ENCODE results near the gene TMEM181.

The TMEM181 gene

DNA sequence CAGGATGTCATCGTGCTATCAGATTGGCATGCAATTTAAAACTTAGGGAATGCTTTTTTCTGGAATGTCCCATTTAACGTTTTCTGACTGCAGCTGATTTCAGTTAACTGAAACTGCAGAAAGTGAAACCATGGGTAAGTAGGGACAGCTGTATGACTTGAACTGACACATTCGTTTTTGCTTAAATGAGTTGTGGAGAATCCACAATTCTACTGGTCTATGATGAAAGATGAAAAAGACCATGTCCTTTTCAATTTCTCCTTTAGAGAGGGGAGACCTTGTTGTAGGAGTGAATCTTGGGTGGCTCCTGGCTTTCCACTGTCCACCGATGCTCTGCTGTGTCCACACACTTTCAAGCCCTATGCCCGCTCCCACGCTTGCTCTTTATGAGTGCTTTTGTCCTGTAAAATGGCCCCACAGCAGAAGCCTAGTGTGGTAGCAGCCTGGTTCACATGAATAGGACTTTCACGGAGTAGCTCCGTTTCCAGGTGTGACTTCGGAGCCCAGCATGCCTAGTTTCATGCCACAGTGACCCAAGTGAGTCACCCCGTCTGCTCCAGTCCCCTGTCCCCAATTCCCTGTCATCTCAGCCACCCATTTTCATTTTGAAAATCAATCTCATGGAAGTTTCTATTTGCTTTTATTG lies 62.8 kb downstream of the TMEM181 start:
- no peak for DNase-seq (ENCODE audit: low read depth in 1 of 2, low spot score in 1 of 2)
- no peak overlapping the region for H3K27ac ChIP-seq (replicated peaks)
- TF ChIP-seq POLR2AphosphoS5 (IDR thresholded peaks at IDR 0.05; ENCODE audit: low read depth) (no peak), SPI1 (IDR thresholded peaks at IDR 0.05; ENCODE audit: borderline replicate concordance, low read depth) (no peak), CTCF (IDR thresholded peaks at IDR 0.05; ENCODE audit: insufficient read depth, low read length) (no peak), GABPA (IDR thresholded peaks at IDR 0.05; ENCODE audit: low read depth) (no peak), REST (IDR thresholded peaks at IDR 0.05; ENCODE audit: insufficient replicate concordance, low read depth) (no peak)
- H3K27me3 ChIP-seq (ENCODE audit: insufficient read depth, poor library complexity, severe bottlenecking), result no peaks in the 10 kb centered on the region
- no peak overlapping the region for H3K4me3 ChIP-seq (replicated peaks; ENCODE audit: insufficient read depth, low read length)

- DNase-seq (ENCODE audit: low read depth in 1 of 2, low spot score in 1 of 2), result no peak
- Histone ChIP-seq H3K27ac (replicated peaks) (no peak overlapping the region), H3K4me3 (replicated peaks; ENCODE audit: insufficient read depth, low read length) (no peak overlapping the region), H3K27me3 (ENCODE audit: insufficient read depth, poor library complexity, severe bottlenecking) (no peaks in the 10 kb centered on the region)
- no peak for TF ChIP-seq SPI1 (IDR thresholded peaks at IDR 0.05; ENCODE audit: borderline replicate concordance, low read depth)
- TF ChIP-seq CTCF (IDR thresholded peaks at IDR 0.05; ENCODE audit: insufficient read depth, low read length), result no peak
- TF ChIP-seq GABPA (IDR thresholded peaks at IDR 0.05; ENCODE audit: low read depth), result no peak
- no peak for TF ChIP-seq POLR2AphosphoS5 (IDR thresholded peaks at IDR 0.05; ENCODE audit: low read depth)
- TF ChIP-seq REST (IDR thresholded peaks at IDR 0.05; ENCODE audit: insufficient replicate concordance, low read depth), result no peak
These were observed 65.1 kb downstream of the TMEM181 start for GRCh38 chr6:158624684-158625682.

GRCh38 chr6:158625881-158626305 lies 66.0 kb downstream of the TMEM181 start:
- no peaks in the 10 kb centered on the region for H3K27me3 ChIP-seq (ENCODE audit: insufficient read depth, poor library complexity, severe bottlenecking)
- no peak for TF ChIP-seq GABPA (IDR thresholded peaks at IDR 0.05; ENCODE audit: low read depth)
- TF ChIP-seq SPI1 (IDR thresholded peaks at IDR 0.05; ENCODE audit: borderline replicate concordance, low read depth), result no peak
- TF ChIP-seq REST (IDR thresholded peaks at IDR 0.05; ENCODE audit: insufficient replicate concordance, low read depth), result no peak
- TF ChIP-seq POLR2AphosphoS5 (IDR thresholded peaks at IDR 0.05; ENCODE audit: low read depth), result no peak
- no peak for TF ChIP-seq CTCF (IDR thresholded peaks at IDR 0.05; ENCODE audit: insufficient read depth, low read length)
- DNase-seq (ENCODE audit: low read depth in 1 of 2, low spot score in 1 of 2), result no peak
- H3K4me3 ChIP-seq (replicated peaks; ENCODE audit: insufficient read depth, low read length), result no peak overlapping the region
- no peak overlapping the region for H3K27ac ChIP-seq (replicated peaks)

Data from HL-60 (cell line).